Peyer's patch (tissue), 4 donors: ENCODE results near the gene NHERF1.

Experiments used
- CTCF ChIP-seq, 6 experiments: fragments of 450-650 bp in 4 of 6; fragments of 200-600 bp in 2 of 6; sonication (generic) in 1 of 6; IDR thresholded peaks; one replicate each; pipeline ENCODE4 v1.5.1; 2017 to 2019; ENCODE audit warnings: antibody characterized with exemption in 6 of 6, mild to moderate bottlenecking in 3 of 6, moderate library complexity in 1 of 6
- POLR2A ChIP-seq, 2 donors: fragments of 450-650 bp; IDR thresholded peaks; one replicate each; pipeline ENCODE4 v1.5.1; 2017; ENCODE audit warnings: antibody characterized with exemption in 2 of 2, mild to moderate bottlenecking in 2 of 2, moderate library complexity in 2 of 2

GRCh38 chr17:74806334-74806733 lies 57.9 kb downstream of the NHERF1 start:
- no peak for TF ChIP-seq CTCF (IDR thresholded peaks at IDR 0.05)
- TF ChIP-seq POLR2A (IDR thresholded peaks at IDR 0.05), result no peak
